Loucy (cell line): Measurements from ENCODE around the gene KRT4.

ENCODE experiments used
- H2AFZ ChIP-seq: fragments of 200-600 bp; sonication (generic); 2 replicates; pipeline ENCODE4 v1.6.0; 2016; ENCODE audit warnings: antibody characterized with exemption, mild to moderate bottlenecking, low read length, moderate library complexity
- H3F3A ChIP-seq: fragments of 200-600 bp; 2 replicates; pipeline ENCODE4 v1.6.0; 2016; ENCODE audit warnings: antibody characterized with exemption, low read depth, mild to moderate bottlenecking
- H3K27me3 ChIP-seq: fragments of 200-600 bp; sonication (generic); 2 replicates; pipeline ENCODE4 v1.6.1; 2014; ENCODE audit warnings: low read length, mild to moderate bottlenecking; ENCODE audit not compliant: insufficient read depth, poor library complexity, severe bottlenecking
- H3K36me3 ChIP-seq: fragments of 200-600 bp; sonication (generic); 2 replicates; pipeline ENCODE4 v1.6.1; 2016; ENCODE audit warnings: low read length; ENCODE audit not compliant: insufficient read depth
- H3K4me1 ChIP-seq: fragments of 200-600 bp; sonication (generic); 2 replicates; pipeline ENCODE4 v1.5.1; 2014; ENCODE audit warnings: low read length, mild to moderate bottlenecking; ENCODE audit not compliant: insufficient read depth, poor library complexity, severe bottlenecking
- H3K4me2 ChIP-seq: fragments of 200-600 bp; sonication (generic); 2 replicates; pipeline ENCODE4 v1.6.0; 2014; ENCODE audit warnings: antibody characterized with exemption, low read length, low read depth, mild to moderate bottlenecking; ENCODE audit not compliant: poor library complexity, severe bottlenecking
- H3K4me3 ChIP-seq: fragments of 200-600 bp; sonication (generic); 2 replicates; pipeline ENCODE4 v1.5.1; 2014; ENCODE audit warnings: low read length, mild to moderate bottlenecking, mixed read lengths; ENCODE audit not compliant: poor library complexity, severe bottlenecking
- H3K79me2 ChIP-seq: fragments of 200-600 bp; sonication (generic); 2 replicates; pipeline ENCODE4 v1.6.1; 2014; ENCODE audit warnings: low read length; ENCODE audit not compliant: insufficient read depth
- H3K9ac ChIP-seq: fragments of 200-600 bp; sonication (generic); 2 replicates; pipeline ENCODE4 v1.6.0; 2014; ENCODE audit warnings: mild to moderate bottlenecking, low read depth, low read length, moderate library complexity; ENCODE audit not compliant: poor library complexity, severe bottlenecking
- H3K9me2 ChIP-seq: fragments of 200-600 bp; sonication (generic); replicated peaks from 2 replicates; pipeline ENCODE4 v1.6.1; 2016; ENCODE audit warnings: low read depth, low read length, mixed read lengths
- H3K9me3 ChIP-seq: fragments of 200-600 bp; sonication (generic); 2 replicates; pipeline ENCODE4 v1.6.1; 2014; ENCODE audit warnings: mild to moderate bottlenecking, antibody characterized with exemption, low read length, low read depth; ENCODE audit not compliant: insufficient read depth
- H4K20me1 ChIP-seq: fragments of 200-600 bp; sonication (generic); 2 replicates; pipeline ENCODE4 v1.6.0; 2014; ENCODE audit warnings: antibody characterized with exemption, low read length, mild to moderate bottlenecking; ENCODE audit not compliant: insufficient read depth, poor library complexity, severe bottlenecking
- CTCF ChIP-seq: fragments of 200-600 bp; sonication (generic); conservative IDR thresholded peaks from 2 replicates; pipeline ENCODE4 v1.5.1; 2014; ENCODE audit warnings: mild to moderate bottlenecking, antibody characterized with exemption, low read length
- EZH2phosphoT487 ChIP-seq: fragments of 200-600 bp; IDR thresholded peaks from 2 replicates; pipeline ENCODE4 v1.6.1; 2018; ENCODE audit warnings: antibody characterized with exemption, mild to moderate bottlenecking, moderate library complexity, borderline replicate concordance

Gene KRT4

DNA sequence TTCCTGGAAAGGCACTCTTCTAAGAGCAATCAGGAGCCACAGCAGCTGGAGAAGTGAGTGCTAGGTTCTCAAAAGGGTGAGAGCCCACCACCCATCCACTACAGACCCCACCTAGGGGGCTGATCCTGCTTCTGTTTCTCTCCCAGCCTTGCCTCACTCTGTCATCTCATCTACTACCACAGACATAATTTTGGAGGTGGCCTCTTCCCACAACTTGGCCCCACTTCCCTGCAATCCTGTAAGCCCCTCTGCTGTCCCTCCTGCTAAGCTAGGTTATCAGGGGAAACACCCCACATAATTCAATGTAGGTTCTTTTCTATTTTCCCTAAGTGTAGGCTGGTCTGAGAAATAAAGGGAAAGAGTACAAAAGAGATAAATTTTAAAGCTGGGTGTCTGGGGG lies 53.3 kb downstream of the KRT4 start:
- Histone ChIP-seq H3K27me3 (no peaks in the 10 kb centered on the region), H2AFZ (no peak overlapping the region), H3K4me2 (no peak overlapping the region), H3K9me2 (no peaks in the 10 kb centered on the region), H4K20me1 (no peaks in the 10 kb centered on the region), H3F3A (no peaks in the 10 kb centered on the region), H3K9ac (no peak overlapping the region), H3K4me1 (no peaks in the 10 kb centered on the region), H3K4me3 (no peak overlapping the region), H3K36me3 (no peaks in the 10 kb centered on the region), H3K9me3 (peaks cover 5% of the 10 kb centered on the region; the same call in 1 of the 2 replicates), H3K79me2 (no peaks in the 10 kb centered on the region)
- TF ChIP-seq EZH2phosphoT487 (no peak), CTCF (no peak)

DNA sequence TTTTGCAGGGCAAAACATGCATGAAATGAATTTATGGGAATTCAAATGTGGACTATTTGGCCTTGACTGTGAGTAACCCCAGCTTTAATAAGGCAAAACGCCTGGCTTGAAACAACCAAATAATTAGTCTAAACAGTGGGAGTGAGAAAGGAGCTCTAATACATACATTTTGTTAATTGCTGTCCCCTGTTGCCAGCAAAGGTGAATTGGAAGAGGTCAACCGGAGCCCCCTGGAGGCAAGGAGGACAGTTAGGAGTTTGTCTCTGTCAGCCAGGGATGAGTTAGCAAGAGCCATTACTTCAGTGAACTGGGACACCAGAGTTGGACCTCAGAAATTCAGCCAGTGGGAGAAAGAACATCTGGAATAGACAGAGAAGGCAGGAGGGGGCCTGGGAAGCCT lies 54.2 kb downstream of the KRT4 start:
- H3K4me2 ChIP-seq: no peak overlapping the region
- no peaks in the 10 kb centered on the region for H3K27me3 ChIP-seq

DNA sequence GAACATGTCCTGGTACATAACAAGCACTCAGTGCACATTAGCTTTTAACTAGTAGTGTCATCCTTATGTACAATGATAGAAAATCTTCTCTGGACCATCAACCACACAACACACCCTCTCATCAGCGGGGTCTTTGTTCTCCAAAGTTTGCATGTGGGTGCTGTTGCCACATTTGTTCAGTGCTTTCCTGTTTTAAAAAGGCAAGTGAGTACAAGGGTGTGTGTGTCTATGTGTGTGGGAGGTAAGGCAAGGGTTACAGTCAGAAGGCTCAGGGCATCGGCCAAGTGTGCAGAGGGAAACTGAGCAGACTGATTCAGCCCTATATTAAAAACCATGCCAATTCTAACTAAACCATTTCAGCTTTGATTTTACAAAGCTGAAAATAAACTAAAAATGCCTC lies 54.7 kb downstream of the KRT4 start:
- no peaks in the 10 kb centered on the region for H4K20me1 ChIP-seq
- no peak for TF ChIP-seq CTCF
- no peak for TF ChIP-seq EZH2phosphoT487
- H3K79me2 ChIP-seq: no peaks in the 10 kb centered on the region
- H3K9ac ChIP-seq: no peak overlapping the region
- H3K4me1 ChIP-seq: no peaks in the 10 kb centered on the region
- H3K27me3 ChIP-seq: no peaks in the 10 kb centered on the region
- no peak overlapping the region for H3K4me2 ChIP-seq
- H3K36me3 ChIP-seq: no peaks in the 10 kb centered on the region
- H3F3A ChIP-seq: no peaks in the 10 kb centered on the region
- H3K4me3 ChIP-seq: no peak overlapping the region
- peaks cover 5% of the 10 kb centered on the region; the same call in 1 of the 2 replicates for H3K9me3 ChIP-seq
- H3K9me2 ChIP-seq: no peaks in the 10 kb centered on the region
- no peak overlapping the region for H2AFZ ChIP-seq

More for the DNA sequence above, 54.2 kb downstream of the KRT4 start:
- H4K20me1 ChIP-seq: no peaks in the 10 kb centered on the region
- no peak overlapping the region for H3K9ac ChIP-seq
- TF ChIP-seq EZH2phosphoT487 (no peak), CTCF (peak; percentile 27)
- no peaks in the 10 kb centered on the region for H3K9me2 ChIP-seq
- no peak overlapping the region for H3K4me3 ChIP-seq
- H3K36me3 ChIP-seq: no peaks in the 10 kb centered on the region
- H3K9me3 ChIP-seq: peaks cover 5% of the 10 kb centered on the region; the same call in 1 of the 2 replicates
- H3K4me1 ChIP-seq: no peaks in the 10 kb centered on the region
- H3F3A ChIP-seq: no peaks in the 10 kb centered on the region
- H2AFZ ChIP-seq: no peak overlapping the region
- H3K79me2 ChIP-seq: no peaks in the 10 kb centered on the region
